GM21526 (cell line): ENCODE results near the gene MINDY3.

Experiments
- ATAC-seq: cut with Tn5 transposase; IDR thresholded peaks from one replicate; pipeline ENCODE4 v1.9.1; 2021; ENCODE audit warnings: moderate library complexity; ENCODE audit not compliant: unreplicated experiment, low FRiP score

Gene MINDY3

DNA sequence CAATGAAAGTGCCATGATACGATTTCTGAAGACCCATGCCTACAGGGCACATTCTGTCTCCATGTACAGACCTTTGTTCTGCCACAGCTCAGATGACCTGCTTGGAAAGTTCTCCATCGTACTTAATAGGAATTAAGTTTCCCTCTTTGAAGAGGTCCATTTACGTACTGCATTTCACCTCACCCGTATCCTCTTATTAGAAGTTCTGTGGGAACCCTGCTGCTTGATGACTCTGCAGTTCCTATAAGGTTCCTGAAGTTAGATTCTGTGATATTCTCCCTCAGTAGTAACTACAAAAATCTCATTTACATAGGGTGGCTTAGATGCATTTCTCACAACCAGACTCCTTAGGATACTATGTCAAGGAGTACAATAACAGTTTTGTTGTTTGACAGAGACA, 50.9 kb downstream of the MINDY3 start:
- no peak for ATAC-seq

DNA sequence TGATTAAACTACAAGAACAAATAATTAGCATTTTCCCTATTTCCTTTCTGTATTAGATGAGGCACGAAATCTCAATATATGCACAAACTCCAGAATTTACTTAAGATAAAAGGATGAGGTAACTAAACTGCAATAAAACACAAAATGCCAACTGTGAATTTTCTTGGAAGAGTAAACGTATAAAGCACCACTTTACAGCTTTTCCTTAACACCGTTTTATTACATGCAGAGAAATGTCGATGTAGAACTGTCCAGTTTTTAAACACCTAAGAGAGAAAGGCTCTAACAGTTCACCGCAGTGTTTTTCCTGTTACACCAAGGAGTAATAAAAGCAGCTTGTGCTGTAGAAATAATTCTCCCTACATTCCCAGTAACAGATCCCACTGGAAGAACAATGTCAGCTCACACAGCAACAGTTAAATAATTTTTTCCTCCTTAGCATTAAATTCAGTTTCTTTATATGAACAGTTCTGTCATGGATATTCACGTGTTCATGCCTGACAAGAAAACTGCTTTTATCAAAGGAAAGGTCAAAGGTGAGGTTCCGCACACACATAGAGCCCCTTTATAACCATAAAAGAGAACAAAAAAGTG, 52.0 kb downstream of the MINDY3 start:
- ATAC-seq: no peak

DNA sequence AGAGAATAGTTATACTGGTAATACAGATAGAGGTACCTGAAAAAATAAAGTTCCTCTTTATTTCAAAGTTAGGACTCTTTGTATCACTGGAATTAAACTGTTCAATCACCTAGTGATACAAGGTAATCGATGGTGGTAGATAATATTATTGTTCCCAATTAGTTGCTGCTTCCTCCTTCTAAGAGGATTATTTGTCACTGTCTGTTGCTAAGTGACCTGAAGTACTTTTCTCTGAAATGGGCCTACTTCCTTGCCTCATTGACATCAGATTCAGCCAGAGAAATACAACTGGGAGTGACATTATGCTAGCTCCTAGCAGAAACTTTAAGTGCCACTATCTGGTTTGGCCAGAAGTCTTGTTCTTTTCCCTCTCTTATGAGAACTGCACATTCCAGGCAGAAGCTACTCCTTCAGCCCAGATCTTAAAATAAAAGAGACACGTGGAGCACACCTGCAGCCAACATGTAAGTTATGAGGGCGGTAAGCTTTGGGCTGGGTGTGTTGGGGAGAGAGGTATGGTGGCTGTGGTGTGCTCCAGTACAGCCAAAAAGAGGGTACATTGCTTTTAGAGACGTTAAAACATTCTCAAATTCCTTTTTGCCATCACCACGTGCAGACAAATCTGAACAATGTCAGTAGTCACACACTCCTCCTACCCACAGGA, 54.8 kb downstream of the MINDY3 start:
- no peak for ATAC-seq

DNA sequence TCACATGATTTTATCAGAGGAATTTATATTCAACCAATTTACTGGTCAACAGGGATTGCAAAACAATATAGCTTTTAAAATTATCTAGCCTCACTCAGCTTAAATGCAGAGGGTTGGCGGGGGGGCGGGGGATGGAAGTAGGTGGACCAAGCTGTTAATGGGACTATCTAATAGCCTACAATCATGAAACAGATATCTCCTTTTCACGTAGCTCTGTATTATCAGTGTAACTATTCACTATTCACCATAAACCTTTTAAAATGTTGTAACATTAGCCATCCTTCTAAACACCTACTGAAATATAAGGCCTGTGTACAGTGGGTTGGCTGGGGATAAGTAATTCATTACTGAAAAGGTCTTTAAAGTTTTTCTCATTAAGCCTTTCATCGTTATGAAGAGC, 56.2 kb downstream of the MINDY3 start:
- no peak for ATAC-seq

DNA sequence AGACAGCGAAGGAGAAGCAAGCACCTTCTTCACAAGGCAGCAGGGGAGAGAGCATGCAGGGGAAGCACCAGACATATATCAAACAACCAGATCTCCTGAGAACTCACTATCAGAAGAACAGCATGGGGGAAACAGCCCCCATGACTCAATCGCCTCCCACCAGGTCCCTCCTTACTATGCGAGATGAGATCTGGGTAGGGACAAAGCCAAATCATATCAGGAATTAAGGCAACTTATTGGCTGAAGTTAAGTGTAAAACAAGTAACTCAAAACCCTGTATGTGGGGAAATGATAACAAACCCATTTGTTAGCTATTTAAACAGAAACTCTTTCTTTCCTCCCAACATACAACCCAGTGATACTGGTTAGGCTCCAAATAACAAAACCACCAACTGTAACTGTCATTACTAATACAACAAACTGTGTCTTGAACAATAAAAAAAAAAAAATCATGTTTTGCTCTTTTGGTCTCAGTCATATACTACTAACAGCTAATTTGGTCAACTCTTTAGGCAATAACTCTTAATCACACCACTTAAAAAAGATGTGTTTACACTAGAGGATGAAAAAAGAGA, 57.8 kb downstream of the MINDY3 start:
- no peak for ATAC-seq

DNA sequence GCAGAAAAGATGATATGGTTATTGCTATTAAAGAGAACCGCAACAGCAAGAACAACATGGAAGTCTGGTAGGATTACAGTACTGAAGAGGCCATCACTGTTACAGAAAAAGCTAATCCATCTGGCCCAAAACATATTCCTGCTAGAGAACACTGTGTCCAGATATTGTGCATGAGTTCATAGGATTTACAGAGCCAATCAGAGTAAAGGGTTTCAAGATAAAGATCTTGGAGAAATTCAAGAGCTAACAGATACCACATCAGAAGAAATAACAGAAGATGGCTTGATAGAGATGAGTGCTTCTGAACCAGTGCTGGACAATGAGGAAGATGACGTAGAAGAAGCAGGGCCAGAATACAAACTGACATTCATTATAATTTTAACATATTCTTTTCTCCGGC, 58.7 kb downstream of the MINDY3 start:
- no peak for ATAC-seq

DNA sequence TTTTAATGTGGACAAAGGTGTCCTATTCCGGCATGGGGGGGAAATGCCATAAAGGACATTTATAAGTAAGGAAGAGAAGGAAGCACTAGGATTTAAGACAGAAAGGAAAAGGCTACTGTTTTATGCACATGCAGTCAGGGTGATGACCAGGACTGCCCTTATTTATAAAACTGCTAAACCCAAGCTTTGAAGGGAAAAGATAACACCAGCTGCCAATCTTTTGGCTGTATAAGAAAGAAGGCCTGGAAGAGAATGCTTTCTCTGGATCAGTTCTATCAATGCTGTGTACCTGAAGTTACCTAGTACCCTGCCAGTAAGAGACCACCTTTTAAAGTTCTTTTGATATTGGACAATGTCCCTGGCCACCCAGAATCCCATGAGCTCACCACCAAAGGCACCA, 59.2 kb downstream of the MINDY3 start:
- no peak for ATAC-seq

DNA sequence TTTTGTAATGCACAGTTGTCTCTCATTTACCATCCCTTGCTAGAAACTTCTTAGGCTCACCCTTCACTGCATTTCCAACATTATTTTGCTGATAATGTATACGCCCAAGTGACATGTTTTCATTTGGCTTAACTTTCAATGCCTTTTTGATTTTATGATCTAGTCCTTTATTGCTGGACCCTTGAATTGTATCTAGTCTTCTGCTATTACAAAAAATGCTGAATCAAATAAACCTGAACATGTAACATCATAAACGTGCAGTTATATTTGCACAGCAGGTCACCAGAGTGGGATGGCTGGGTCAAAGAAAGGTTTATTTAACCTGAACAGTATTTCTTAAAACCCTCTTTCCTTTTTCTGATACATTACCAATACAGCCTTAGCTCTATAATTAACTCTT, 63.0 kb downstream of the MINDY3 start:
- no peak for ATAC-seq

DNA sequence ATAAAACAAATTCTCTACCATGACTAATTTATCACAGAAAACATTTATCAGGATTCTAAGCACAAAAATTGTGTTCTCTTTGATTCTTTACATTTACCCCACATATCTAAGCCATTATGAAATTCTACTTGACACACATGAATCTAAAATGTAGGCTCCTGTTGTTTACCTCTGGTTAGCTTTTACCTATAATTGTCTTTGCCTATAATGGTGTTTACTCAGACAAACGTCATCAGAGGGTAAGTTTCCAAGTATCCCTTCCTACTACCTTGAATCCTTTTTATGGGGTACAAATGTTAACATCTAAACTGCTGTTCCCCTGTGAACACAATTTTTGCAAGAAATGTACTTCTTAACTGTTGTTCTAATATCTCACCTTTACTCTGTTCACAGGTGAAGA, 63.5 kb downstream of the MINDY3 start:
- no peak for ATAC-seq

DNA sequence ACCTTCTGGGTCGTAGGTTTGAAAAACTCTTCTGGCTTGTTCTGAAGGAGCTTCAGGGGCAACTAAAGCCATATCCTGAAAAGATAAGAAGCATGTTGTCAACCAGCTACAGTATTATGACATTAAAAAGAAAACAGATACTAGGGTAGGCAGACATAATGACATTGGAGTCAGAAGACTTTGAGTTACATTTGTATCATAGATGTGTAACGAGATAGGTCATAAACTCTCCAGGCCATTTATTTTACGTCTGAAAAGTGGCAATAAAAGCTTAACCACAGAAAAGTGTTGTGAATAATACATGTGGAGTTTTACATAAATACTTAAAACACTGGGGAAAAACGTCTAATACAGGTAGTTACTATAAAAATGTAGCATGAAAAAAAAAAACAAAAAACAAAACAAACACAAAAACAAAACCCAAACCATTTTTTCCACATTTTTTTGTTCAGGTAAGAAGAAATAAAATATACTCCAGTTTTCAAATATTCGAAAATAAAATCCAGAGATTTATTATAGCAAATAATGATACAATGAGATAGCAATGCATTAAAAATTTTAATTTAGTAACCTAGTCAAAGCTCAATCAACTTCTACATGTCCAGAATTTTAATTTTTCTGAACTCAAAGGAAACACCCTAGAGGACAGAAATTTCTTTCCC, 64.1 kb downstream of the MINDY3 start:
- ATAC-seq: no peak

DNA sequence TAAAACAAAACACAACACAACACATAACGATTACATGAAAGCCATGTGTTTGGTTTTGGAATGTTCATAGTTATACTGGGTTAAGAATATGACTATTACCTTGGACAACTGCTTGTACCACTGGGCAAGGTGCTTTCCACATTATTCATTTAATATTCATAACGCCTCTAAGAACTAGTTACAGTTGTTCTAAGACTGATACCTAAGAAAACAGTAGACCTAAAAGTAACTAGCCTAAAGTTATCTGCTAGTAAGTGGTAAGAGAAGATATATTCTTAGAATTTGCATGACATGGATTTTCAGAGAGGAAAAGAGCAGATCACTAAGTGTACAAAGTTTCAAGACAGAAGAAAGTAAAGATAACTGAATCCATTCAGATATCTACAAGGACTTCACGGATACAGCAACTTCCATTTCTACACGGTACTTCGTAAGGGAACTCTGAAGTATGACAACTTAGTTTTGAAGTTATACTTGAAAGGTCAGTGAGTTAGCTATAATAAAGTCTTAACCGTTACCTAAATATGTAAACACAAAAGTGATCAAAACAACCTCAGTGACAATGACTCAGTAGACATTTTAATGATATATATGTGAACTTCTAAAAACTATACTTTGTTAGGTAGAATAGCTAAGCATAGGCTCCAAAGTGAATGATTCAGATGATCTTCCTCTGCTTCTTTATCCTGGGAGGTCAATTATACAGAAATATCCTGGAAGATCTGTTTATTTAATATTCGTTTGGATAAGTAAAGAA, 65.1 kb downstream of the MINDY3 start:
- no peak for ATAC-seq

DNA sequence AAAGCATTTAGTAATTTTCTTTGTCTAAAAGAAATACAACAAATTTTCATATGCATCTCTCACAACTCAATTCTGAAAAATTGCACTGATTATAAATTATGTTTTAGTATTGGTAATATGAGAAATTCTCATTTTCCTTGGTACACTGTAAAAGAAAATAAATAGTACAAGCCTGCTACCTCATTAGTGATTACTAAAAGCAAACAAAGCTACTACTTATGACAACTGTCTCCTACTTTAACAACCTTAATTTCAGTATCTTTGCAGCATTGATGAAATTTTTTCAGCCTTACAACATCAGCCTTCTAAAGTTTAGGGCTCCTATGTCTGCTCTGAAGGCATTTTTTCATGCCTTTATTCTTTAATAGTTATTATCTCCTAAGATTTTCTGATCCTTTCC, 65.7 kb downstream of the MINDY3 start:
- ATAC-seq: no peak

DNA sequence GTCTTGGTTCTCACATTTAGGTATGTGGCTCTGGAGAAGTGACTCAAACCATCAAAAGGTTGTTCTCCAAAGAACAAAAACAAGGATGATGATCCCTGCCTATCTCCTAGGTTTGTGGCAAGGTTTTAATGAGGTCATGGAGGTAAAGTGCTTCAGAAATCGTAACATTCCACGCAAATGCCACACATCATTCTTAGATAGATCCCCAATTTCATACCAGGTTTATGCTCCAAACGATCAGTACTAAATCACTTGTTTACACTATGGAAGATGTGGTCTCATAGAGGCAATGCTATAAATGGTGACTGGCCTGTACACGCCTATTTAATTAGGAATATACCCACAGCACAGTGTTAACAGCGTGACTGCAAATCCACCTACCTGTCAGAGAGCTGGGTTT, 66.6 kb downstream of the MINDY3 start:
- ATAC-seq: no peak

DNA sequence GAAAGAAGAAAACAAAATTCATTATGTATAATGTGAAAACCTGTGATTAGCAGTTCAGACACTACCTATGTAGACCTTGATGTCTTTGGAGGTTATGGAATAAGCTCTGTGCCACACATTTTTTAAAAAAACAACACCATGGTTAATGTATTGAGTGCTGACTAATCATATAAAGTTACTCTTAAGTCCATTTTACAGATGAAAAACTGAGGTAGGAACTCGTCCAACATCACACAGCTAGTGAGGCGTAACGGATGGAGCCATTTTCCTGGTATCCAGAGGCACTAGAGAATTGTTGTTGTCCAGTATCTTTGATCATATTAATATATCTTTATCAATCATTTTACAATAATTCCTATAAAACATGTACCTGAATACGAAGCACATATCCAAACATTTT, 67.5 kb downstream of the MINDY3 start:
- ATAC-seq: no peak

DNA sequence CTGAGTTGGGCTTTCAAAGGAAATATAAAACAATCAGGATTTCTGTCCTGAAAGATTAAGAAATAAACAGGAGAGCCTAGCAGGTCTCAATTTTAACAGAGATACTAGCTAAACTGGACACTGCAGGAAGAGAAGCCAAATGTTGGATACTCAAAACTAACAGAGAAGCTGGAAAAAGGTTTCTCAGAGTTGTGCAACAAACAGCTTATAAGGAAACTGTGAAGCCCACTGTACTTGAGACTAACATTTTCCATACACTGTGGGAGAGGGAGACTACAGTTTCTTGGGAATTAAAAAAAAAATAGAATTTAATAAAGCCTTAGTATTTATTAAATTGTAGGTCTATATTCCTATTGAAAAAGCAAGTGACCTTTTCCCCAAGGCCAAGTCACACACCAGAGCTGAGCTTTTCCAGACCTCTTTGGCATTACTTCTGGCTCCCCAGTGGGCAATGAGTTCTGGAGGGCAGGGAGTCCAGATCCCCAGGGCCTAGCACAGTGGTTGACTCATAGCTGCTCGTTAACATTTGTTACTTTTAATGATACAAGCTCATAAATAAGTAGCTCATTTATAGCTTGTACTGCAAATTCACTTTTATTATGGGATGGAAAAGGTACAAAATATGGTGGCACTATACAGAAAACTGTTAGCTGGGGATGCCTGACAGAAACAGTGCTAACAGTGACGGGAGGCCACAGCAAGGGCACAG, 68.3 kb downstream of the MINDY3 start:
- ATAC-seq: no peak

DNA sequence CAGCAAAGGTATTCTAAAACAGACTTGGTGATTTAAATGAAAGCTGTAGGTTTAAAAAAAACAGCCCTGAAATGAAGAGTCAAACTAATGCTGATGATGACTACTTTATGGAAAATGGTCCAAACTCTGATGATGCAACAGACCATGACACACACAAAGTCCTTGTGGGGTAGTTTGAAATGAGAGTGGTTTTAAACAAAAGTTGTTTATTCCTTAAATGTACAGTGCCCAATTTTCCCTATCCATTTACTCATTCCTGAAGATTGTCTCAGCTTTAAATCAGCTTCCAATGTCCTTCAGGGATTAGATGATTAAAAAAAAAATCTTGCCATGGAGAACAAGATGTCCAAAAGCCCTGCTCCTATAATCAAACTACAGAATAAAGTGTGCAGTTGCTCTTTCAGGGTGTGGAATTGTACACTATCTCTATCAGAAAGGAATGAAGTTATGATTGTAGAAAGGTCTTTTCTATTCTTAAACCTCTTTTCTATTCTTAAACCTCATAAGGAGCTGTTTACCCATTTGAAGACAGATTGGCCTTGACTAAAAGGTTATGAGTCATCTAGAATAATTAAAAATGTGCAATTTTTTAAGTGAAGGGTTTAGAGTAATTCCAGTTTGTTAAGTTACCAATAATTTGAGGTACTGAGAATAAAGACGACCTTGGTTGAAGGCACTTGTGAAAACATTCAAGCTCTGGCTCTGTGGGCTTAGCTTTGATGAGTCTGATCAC, 70.3 kb downstream of the MINDY3 start:
- ATAC-seq: no peak

DNA sequence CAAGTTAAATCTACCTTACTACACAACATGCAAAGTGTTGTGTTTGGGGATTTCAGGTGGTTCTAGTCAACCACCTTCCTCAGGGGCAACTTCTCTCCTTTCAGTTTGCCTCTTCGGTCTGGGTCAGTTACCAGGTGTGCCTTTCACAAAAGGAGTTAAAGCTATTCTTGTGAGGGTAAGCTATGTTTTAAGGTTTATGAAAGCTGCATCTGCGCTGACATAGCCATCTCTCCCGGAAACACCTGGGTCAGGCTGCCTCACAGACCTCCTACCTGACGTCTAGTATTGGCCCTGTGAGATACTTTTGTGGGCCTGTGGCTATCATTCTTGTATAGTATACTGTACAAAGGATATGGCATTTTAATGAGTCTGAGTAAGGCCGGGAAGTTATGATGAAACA, 72.9 kb downstream of the MINDY3 start:
- peak; percentile 75 for ATAC-seq

DNA sequence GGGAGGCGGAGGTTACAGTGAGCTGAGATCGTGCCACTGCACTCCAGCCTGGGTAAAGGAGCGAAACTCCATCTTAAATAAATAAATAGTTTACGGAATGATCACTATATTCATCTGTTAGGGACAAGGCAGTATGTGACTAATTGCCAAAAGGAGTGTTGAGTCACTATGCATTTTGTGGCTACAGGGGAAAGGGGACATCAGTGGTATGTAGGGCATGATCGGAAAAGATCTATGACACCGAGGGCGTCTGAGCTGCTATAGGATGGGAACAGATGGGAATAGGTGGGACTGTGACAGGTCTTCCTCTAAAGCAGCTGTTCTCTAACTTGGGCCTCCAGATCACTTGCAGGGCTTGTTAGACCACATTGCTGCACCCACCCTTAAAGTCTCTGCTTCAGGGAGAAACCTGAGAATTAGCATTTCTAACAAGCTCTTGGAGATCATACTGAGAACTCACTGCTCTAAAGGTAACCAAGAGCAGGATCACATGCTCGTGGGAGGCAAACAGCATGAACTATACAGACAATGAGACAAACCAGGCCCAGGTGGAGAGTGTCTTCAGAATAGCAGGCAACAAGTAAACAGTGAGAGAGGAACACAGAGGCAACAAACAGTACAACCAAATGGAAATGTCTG, 75.5 kb downstream of the MINDY3 start:
- ATAC-seq: no peak

DNA sequence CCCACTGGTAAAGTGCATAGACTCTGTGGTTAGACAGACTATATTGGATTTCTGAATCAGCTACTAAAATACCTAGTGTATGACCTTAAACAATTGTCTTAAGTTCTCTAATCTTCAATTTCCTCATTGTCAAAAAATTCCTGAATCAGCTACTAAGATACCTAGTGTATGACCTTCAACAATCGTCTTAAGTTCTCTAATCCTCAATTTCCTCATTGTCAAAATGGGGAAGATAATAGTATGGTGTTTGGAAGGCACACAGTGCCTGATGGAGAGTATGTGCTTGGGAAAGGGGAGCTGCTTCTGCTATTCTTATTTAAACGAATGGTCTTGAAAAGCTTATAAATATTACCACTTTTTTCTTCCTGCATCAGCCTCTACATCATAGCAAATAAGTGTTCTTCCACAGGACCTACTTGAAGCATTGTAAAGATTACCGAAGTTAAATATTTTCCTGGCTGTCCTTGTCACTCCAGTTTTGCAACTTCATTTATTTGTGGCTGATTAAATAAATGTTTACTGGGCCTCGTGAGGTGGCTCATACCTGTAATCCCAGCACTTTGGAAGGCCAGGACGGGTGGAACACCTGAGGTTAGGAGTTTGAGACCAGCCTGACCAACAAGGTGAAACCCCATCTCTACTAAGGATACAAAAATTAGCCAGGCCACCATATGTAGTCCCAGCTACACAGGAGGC, 76.2 kb downstream of the MINDY3 start:
- ATAC-seq: no peak
